Measurements from ENCODE around the gene PWWP2B.

PWWP2B gene

DNA sequence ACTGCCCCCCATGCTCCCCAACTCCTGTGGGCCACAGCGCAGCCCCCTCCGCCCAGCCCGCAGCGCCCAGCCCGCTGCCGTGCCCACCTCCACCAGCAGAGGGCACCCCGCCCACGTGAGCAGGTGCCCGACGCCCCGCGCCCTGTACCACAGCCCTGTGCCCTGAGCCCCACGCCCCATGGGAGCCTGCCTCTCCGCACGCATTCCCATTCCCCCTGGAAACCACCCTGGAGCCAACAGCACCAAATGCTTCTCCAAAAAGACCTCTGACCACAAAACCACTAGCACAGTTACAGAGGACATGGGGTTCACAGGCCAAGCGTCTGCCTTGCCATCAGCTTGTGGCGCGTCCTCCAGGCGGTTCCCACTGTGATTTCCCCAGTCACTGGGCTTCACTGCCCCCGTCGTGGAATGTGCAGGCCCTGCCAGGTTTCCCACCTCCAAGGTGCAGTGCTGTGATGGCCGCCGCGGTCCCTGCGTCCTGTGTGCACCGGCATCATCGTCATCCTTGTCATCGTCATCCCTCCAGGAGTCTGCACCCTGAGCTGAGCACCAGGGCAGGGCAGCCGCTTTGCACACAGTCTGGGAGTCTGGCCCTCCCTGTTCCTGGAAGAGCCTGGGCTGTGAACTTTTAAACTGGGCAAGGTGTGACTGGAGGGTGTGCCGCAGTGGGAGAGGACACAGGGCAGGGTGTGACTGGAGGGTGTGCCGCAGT, 61.7 kb downstream of the PWWP2B start:
- no peak overlapping the region for H3K4me3 ChIP-seq (ENCODE audit: control insufficient read depth, low read depth, low read length)
- no peak for DNase-seq (ENCODE audit: low read depth)
- TF ChIP-seq, protein P1, sequence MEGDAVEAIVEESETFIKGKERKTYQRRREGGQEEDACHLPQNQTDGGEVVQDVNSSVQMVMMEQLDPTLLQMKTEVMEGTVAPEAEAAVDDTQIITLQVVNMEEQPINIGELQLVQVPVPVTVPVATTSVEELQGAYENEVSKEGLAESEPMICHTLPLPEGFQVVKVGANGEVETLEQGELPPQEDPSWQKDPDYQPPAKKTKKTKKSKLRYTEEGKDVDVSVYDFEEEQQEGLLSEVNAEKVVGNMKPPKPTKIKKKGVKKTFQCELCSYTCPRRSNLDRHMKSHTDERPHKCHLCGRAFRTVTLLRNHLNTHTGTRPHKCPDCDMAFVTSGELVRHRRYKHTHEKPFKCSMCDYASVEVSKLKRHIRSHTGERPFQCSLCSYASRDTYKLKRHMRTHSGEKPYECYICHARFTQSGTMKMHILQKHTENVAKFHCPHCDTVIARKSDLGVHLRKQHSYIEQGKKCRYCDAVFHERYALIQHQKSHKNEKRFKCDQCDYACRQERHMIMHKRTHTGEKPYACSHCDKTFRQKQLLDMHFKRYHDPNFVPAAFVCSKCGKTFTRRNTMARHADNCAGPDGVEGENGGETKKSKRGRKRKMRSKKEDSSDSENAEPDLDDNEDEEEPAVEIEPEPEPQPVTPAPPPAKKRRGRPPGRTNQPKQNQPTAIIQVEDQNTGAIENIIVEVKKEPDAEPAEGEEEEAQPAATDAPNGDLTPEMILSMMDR (IDR thresholded peaks at IDR 0.05; ENCODE audit: control insufficient read depth, insufficient read depth, low read depth, low read length, missing control alignments): peak; percentile 77

- no peak overlapping the region for H3K4me3 ChIP-seq (ENCODE audit: control insufficient read depth, low read depth, low read length)
- no peak for DNase-seq (ENCODE audit: low read depth)
- TF ChIP-seq, protein P1 (IDR thresholded peaks at IDR 0.05; ENCODE audit: control insufficient read depth, insufficient read depth, low read depth, low read length, missing control alignments): no peak
Measured at GRCh38 chr10:132459301-132460003, 62.5 kb downstream of the PWWP2B start.

- TF ChIP-seq, protein P1 (IDR thresholded peaks at IDR 0.05; ENCODE audit: control insufficient read depth, insufficient read depth, low read depth, low read length, missing control alignments): no peak
- DNase-seq (ENCODE audit: low read depth): no peak
- H3K4me3 ChIP-seq (ENCODE audit: control insufficient read depth, low read depth, low read length): no peak overlapping the region
Measured at GRCh38 chr10:132460071-132460470, 63.1 kb downstream of the PWWP2B start.

DNA sequence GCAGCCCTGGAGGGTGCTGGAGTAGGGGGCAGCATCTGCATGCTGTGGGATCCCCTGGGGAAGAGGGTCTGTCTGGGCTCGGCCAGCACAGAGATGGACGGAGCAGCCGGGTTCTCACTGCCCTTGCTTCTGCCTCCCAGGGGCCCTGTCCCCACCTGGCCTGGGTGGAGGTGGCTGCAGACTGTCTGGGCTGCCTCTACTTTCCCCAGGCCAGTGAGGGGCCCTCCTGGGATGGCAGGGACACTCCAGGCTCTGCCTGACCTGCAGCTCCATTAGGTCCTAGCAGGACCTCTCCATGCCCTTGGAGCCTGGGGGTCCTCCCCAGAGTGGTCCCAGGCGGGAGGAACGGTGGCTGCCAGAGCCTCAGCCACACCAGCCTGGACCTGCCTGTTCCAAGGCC, 63.7 kb downstream of the PWWP2B start:
- no peak for DNase-seq (ENCODE audit: low read depth)
- TF ChIP-seq, protein P1 (IDR thresholded peaks at IDR 0.05; ENCODE audit: control insufficient read depth, insufficient read depth, low read depth, low read length, missing control alignments): no peak
- no peak overlapping the region for H3K4me3 ChIP-seq (ENCODE audit: control insufficient read depth, low read depth, low read length)

- H3K4me3 ChIP-seq (ENCODE audit: control insufficient read depth, low read depth, low read length): no peak overlapping the region
- no peak for DNase-seq (ENCODE audit: low read depth)
- TF ChIP-seq, protein P1 (IDR thresholded peaks at IDR 0.05; ENCODE audit: control insufficient read depth, insufficient read depth, low read depth, low read length, missing control alignments): no peak
Measured at GRCh38 chr10:132461103-132461682, 64.2 kb downstream of the PWWP2B start.

DNA sequence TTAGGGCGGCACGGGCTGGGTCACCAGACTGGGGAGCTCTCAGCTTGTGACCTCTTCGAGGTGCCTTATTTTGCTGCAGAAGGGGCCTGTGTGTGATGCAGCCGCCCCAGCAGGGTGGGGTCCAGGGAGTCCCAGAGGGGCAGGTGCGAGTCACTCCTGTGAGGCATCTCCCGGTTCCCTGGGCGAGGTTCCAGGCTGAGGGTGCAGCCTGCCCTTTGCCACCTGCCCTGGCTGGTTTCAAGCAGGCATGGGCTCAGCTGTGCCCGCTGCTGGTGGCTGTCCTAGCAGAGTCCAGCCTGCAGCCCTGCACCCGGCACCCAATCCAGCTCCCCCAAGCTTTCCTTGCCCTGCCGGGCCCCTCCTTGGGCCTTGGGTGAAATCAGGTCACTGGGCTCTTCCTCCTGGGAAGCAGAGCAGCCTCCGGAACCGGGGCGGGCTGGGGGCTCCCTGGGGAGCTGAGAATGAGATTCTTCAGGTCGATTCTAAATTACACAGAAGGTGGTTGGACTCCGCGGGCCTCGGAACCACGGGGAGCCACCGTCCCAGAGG, 64.8 kb downstream of the PWWP2B start:
- TF ChIP-seq, protein P1 (IDR thresholded peaks at IDR 0.05; ENCODE audit: control insufficient read depth, insufficient read depth, low read depth, low read length, missing control alignments): no peak
- no peak for DNase-seq (ENCODE audit: low read depth)
- no peak overlapping the region for H3K4me3 ChIP-seq (ENCODE audit: control insufficient read depth, low read depth, low read length)
